ENCODE measurements around the gene RGS7.
"Not testable (repeated sequence)": the region's sequence is repeated elsewhere in the genome, so short reads cannot be mapped to it uniquely, and the experiment has no call there.

RGS7 gene

GRCh38 chr1:240816472-240816871, 540.5 kb downstream of the RGS7 start:
- no peak for DNase-seq

GRCh38 chr1:240813720-240814119, 543.3 kb downstream of the RGS7 start:
- no peak for DNase-seq

- DNase-seq, result no peak
Measured at GRCh38 chr1:240811256-240811655, 545.7 kb downstream of the RGS7 start.

- no peak for DNase-seq
Measured at GRCh38 chr1:240808381-240808780, 548.6 kb downstream of the RGS7 start.

- no peak for DNase-seq
Measured at GRCh38 chr1:240806200-240806745, 550.7 kb downstream of the RGS7 start.

- DNase-seq, result no peak
Measured at GRCh38 chr1:240804475-240804874, 552.5 kb downstream of the RGS7 start.

GRCh38 chr1:240803151-240803550, 553.9 kb downstream of the RGS7 start:
- DNase-seq, result no peak

GRCh38 chr1:240802271-240802670, 554.7 kb downstream of the RGS7 start:
- no peak for DNase-seq

GRCh38 chr1:240801442-240801841, 555.6 kb downstream of the RGS7 start:
- DNase-seq, result no peak

GRCh38 chr1:240800291-240800690, 556.7 kb downstream of the RGS7 start:
- no peak for DNase-seq

- no peak for DNase-seq
Measured at GRCh38 chr1:240797050-240797449, 560.0 kb downstream of the RGS7 start.

GRCh38 chr1:240794046-240794843, 562.8 kb downstream of the RGS7 start:
- no peak for DNase-seq

- no peak for DNase-seq
Measured at GRCh38 chr1:240792915-240793529, 564.0 kb downstream of the RGS7 start.

- DNase-seq, result no peak
Measured at GRCh38 chr1:240790856-240791255, 566.1 kb downstream of the RGS7 start.

- DNase-seq, result no peak
Measured at GRCh38 chr1:240786880-240787279, 570.1 kb downstream of the RGS7 start.

GRCh38 chr1:240784776-240785175, 572.2 kb downstream of the RGS7 start:
- no peak for DNase-seq

GRCh38 chr1:240783728-240784137, 573.3 kb downstream of the RGS7 start:
- not testable (repeated sequence) for DNase-seq

- no peak for DNase-seq
Measured at GRCh38 chr1:240776237-240776636, 580.8 kb downstream of the RGS7 start.

GRCh38 chr1:240772131-240772530, 584.9 kb downstream of the RGS7 start:
- no peak for DNase-seq

- no peak for DNase-seq
Measured at GRCh38 chr1:240771450-240771849, 585.6 kb downstream of the RGS7 start.

- no peak for DNase-seq
Measured at GRCh38 chr1:240768979-240769378, 588.0 kb downstream of the RGS7 start.

GRCh38 chr1:240766831-240767230, 590.2 kb downstream of the RGS7 start:
- DNase-seq, result no peak

GRCh38 chr1:240765732-240766363, 591.2 kb downstream of the RGS7 start:
- DNase-seq, result no peak

- DNase-seq, result no peak
Measured at GRCh38 chr1:240763771-240764170, 593.2 kb downstream of the RGS7 start.
